ENCODE data around the gene KRT72.

Gene KRT72

GRCh38 chr12:52564582-52564981 is 36.7 kb downstream of the KRT72 start:
- no peak for DNase-seq (ENCODE audit: extremely low spot score)
- POLR2A ChIA-PET, result no interaction called here
- no peak for TF ChIP-seq TARDBP (IDR thresholded peaks at IDR 0.05)
- TF ChIP-seq FOXA1 (IDR thresholded peaks at IDR 0.05), result no peak
- no peak for TF ChIP-seq NFRKB (IDR thresholded peaks at IDR 0.05)
- TF ChIP-seq SP1 (IDR thresholded peaks at IDR 0.05), result no peak
- TF ChIP-seq ZNF384 (IDR thresholded peaks at IDR 0.05), result no peak
- no peak for TF ChIP-seq L3MBTL2 (conservative IDR thresholded peaks at IDR 0.05)
- no peak for TF ChIP-seq BHLHE40 (IDR thresholded peaks at IDR 0.05; ENCODE audit: borderline replicate concordance)
- TF ChIP-seq ARNT (IDR thresholded peaks at IDR 0.05), result no peak
- no peak for TF ChIP-seq FOXM1 (IDR thresholded peaks at IDR 0.05; ENCODE audit: borderline replicate concordance)
- TF ChIP-seq FOXK2 (IDR thresholded peaks at IDR 0.05), result no peak
- no peak for TF ChIP-seq ELF4 (IDR thresholded peaks at IDR 0.05)
- TF ChIP-seq SUZ12 (IDR thresholded peaks at IDR 0.05), result no peak
- no peak for TF ChIP-seq LEF1 (IDR thresholded peaks at IDR 0.05; ENCODE audit: borderline replicate concordance)

GRCh38 chr12:52561880-52562449 is 39.3 kb downstream of the KRT72 start:
- ChIA-PET POLR2A (no interaction called here), CTCF (interaction anchor here (0.6 to 0.9 kb wide), 2 partner anchors 313 to 317 kb away, joined by 3 read pairs; no protein-coding TSS in a partner anchor)
- no peak for TF ChIP-seq HDGF (IDR thresholded peaks at IDR 0.05; ENCODE audit: borderline replicate concordance)
- no peak for TF ChIP-seq TARDBP (IDR thresholded peaks at IDR 0.05)
- no peak for TF ChIP-seq CTBP1 (IDR thresholded peaks at IDR 0.05; ENCODE audit: borderline replicate concordance)
- no peak for TF ChIP-seq L3MBTL2 (conservative IDR thresholded peaks at IDR 0.05)
- peak; percentile 34 for DNase-seq (ENCODE audit: extremely low spot score)

More at GRCh38 chr12:52564582-52564981, 36.7 kb downstream of the KRT72 start:
- CTCF ChIA-PET, result no interaction called here

GRCh38 chr12:52559979-52560378 is 41.3 kb downstream of the KRT72 start:
- CTCF ChIA-PET, result interaction anchor here (1.3 to 1.4 kb wide), 2 partner anchors 19 to 320 kb away, joined by 3 to 5 read pairs; no protein-coding TSS in a partner anchor
- no peak for DNase-seq (ENCODE audit: extremely low spot score)
- POLR2A ChIA-PET, result no interaction called here
- no peak for TF ChIP-seq CTBP1 (IDR thresholded peaks at IDR 0.05; ENCODE audit: borderline replicate concordance)
- TF ChIP-seq PKNOX1 (IDR thresholded peaks at IDR 0.05), result no peak
- no peak for TF ChIP-seq TARDBP (IDR thresholded peaks at IDR 0.05)
- TF ChIP-seq LEF1 (IDR thresholded peaks at IDR 0.05; ENCODE audit: borderline replicate concordance), result no peak
- TF ChIP-seq ARNT (IDR thresholded peaks at IDR 0.05), result no peak
- no peak for TF ChIP-seq SP1 (IDR thresholded peaks at IDR 0.05)
- no peak for TF ChIP-seq NFRKB (IDR thresholded peaks at IDR 0.05)
- TF ChIP-seq BHLHE40 (IDR thresholded peaks at IDR 0.05; ENCODE audit: borderline replicate concordance), result no peak

- POLR2A ChIA-PET, result no interaction called here
- DNase-seq (ENCODE audit: extremely low spot score), result no peak
Measured at GRCh38 chr12:52558781-52559445, 42.4 kb downstream of the KRT72 start.

GRCh38 chr12:52557476-52557875 is 43.8 kb downstream of the KRT72 start:
- POLR2A ChIA-PET, result no interaction called here
- DNase-seq (ENCODE audit: extremely low spot score), result no peak
- no peak for TF ChIP-seq ARNT (IDR thresholded peaks at IDR 0.05)
- CTCF ChIA-PET, result no interaction called here

More at GRCh38 chr12:52558781-52559445, 42.4 kb downstream of the KRT72 start:
- TF ChIP-seq CTBP1 (IDR thresholded peaks at IDR 0.05; ENCODE audit: borderline replicate concordance), result no peak
- TF ChIP-seq PKNOX1 (IDR thresholded peaks at IDR 0.05), result no peak
- no peak for TF ChIP-seq LEF1 (IDR thresholded peaks at IDR 0.05; ENCODE audit: borderline replicate concordance)
- CTCF ChIA-PET, result interaction anchor here (0.8 kb wide), 1 partner anchor 100 kb away, joined by 3 read pairs; no protein-coding TSS in a partner anchor

- ChIA-PET CTCF (no interaction called here), POLR2A (no interaction called here)
- TF ChIP-seq ZNF384 (IDR thresholded peaks at IDR 0.05) (no peak), SUZ12 (IDR thresholded peaks at IDR 0.05) (no peak), FOXA1 (IDR thresholded peaks at IDR 0.05) (no peak), FOXM1 (IDR thresholded peaks at IDR 0.05; ENCODE audit: borderline replicate concordance) (no peak), PKNOX1 (IDR thresholded peaks at IDR 0.05) (no peak), NFRKB (IDR thresholded peaks at IDR 0.05) (no peak), ELF4 (IDR thresholded peaks at IDR 0.05) (no peak), HDGF (IDR thresholded peaks at IDR 0.05; ENCODE audit: borderline replicate concordance) (no peak), CTBP1 (IDR thresholded peaks at IDR 0.05; ENCODE audit: borderline replicate concordance) (no peak), L3MBTL2 (conservative IDR thresholded peaks at IDR 0.05) (no peak), ARNT (IDR thresholded peaks at IDR 0.05) (no peak), FOXK2 (IDR thresholded peaks at IDR 0.05) (no peak), SP1 (IDR thresholded peaks at IDR 0.05) (no peak), TARDBP (IDR thresholded peaks at IDR 0.05) (no peak)
- no peak for DNase-seq (ENCODE audit: extremely low spot score)
Measured at GRCh38 chr12:52555577-52555976, 45.7 kb downstream of the KRT72 start.

GRCh38 chr12:52552681-52553195 is 48.5 kb downstream of the KRT72 start, which contains the start of gene KRT71:
TSS of gene KRT71 (minus strand) at chr12:52553145. CDS start at chr12:52553077, 68 bp downstream.
- ChIA-PET CTCF (no interaction called here), POLR2A (no interaction called here)
- DNase-seq (ENCODE audit: extremely low spot score), result no peak
- TF ChIP-seq HDGF (IDR thresholded peaks at IDR 0.05; ENCODE audit: borderline replicate concordance), result no peak
- no peak for TF ChIP-seq FOXM1 (IDR thresholded peaks at IDR 0.05; ENCODE audit: borderline replicate concordance)
- no peak for TF ChIP-seq ZNF384 (IDR thresholded peaks at IDR 0.05)
- TF ChIP-seq LEF1 (IDR thresholded peaks at IDR 0.05; ENCODE audit: borderline replicate concordance), result no peak
- TF ChIP-seq CTBP1 (IDR thresholded peaks at IDR 0.05; ENCODE audit: borderline replicate concordance), result no peak
- TF ChIP-seq SUZ12 (IDR thresholded peaks at IDR 0.05), result no peak
- TF ChIP-seq TARDBP (IDR thresholded peaks at IDR 0.05), result no peak
- no peak for TF ChIP-seq BHLHE40 (IDR thresholded peaks at IDR 0.05; ENCODE audit: borderline replicate concordance)
- no peak for TF ChIP-seq FOXA1 (IDR thresholded peaks at IDR 0.05)
- no peak for TF ChIP-seq L3MBTL2 (conservative IDR thresholded peaks at IDR 0.05)
- TF ChIP-seq NFRKB (IDR thresholded peaks at IDR 0.05), result no peak
- TF ChIP-seq PKNOX1 (IDR thresholded peaks at IDR 0.05), result no peak
- TF ChIP-seq ARNT (IDR thresholded peaks at IDR 0.05), result no peak
- TF ChIP-seq SP1 (IDR thresholded peaks at IDR 0.05), result no peak
- no peak for TF ChIP-seq FOXK2 (IDR thresholded peaks at IDR 0.05)
- TF ChIP-seq ELF4 (IDR thresholded peaks at IDR 0.05), result no peak
